ENCODE results near the gene LSM14B.

GRCh38 chr20:62168061-62168460, 45.8 kb downstream of the LSM14B start:
- no peak for TF ChIP-seq CTCF (conservative IDR thresholded peaks at IDR 0.05)
- TF ChIP-seq ZFX (IDR thresholded peaks at IDR 0.05) = no peak
